Measurements from ENCODE around the gene ANTXR1. TPM values are rescaled to one million over a fixed set of nuclear protein-coding genes. Genes with fewer than 3 reads are reported as not detected.

The ANTXR1 gene
- total and polyA plus RNA-seq, 2 donors (not counting 1 experiment from before 2014, with no cell fraction given): 44.6 to 101 TPM

DNA sequence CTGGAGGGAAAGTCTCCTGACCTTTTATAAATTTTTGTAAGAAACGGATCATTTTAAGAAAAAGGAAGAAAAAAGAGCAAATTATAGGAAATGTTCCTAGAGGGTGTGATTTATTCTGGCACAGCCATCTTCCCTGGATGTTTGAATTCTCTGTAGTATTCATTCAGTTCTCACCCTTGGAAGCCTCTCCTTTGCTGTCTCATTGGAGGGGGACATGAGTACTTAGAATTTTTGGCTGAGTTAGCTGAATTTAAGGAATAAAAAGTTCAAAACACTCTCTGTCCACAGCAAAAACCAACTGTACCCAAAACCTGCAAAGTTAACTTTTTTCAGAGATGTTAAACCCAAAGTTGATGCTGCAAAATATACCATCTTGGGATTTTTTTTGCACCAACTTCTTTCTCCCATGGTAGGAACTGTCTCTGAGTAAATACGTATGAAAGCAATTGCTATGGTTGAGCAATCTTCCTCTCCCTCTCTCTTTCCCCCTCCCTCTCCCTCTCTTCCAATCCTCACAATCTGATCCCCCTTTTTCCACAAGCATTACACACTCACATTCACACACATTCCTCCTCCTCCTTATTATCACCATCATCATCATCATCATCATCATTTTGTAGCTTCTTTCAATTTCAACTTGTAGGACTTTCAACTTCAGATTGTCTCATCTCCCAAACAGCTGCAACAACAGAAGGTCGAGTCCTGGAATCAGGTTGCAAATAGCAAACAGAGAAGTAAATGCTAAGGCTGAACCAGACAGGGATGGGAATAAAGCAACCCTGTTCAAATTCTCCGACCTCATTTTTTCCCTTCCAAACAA is 190.4 kb downstream of the ANTXR1 start:
- H3K79me2 ChIP-seq (ENCODE audit: control insufficient read depth, insufficient read depth, low read length): no peaks in the 10 kb centered on the region
- peaks cover 10% of the 10 kb centered on the region for H3K4me1 ChIP-seq (ENCODE audit: control insufficient read depth, extremely low read depth, insufficient read depth, low read length)
- TF ChIP-seq EZH2 (IDR thresholded peaks at IDR 0.05; ENCODE audit: low read length, missing control alignments) (no peak), CTCF (conservative IDR thresholded peaks at IDR 0.05 in 1 of 2, IDR thresholded peaks at IDR 0.05 in 1 of 2; ENCODE audit: low read depth in 1 of 2, low read length in 2 of 2) (no peak)
- H3K36me3 ChIP-seq (ENCODE audit: control insufficient read depth, insufficient read depth, low read length): no peaks in the 10 kb centered on the region
- no peak overlapping the region for H3K9ac ChIP-seq (ENCODE audit: insufficient read depth, low read length)
- DNase-seq (ENCODE audit: low read depth in 2 of 2): no peak
- H3K27me3 ChIP-seq (ENCODE audit: control insufficient read depth, insufficient read depth, low read length): no peaks in the 10 kb centered on the region
- H4K20me1 ChIP-seq (ENCODE audit: control insufficient read depth, extremely low read depth, insufficient read depth, low read length): no peaks in the 10 kb centered on the region
- no peaks in the 10 kb centered on the region for H3K9me3 ChIP-seq (ENCODE audit: control insufficient read depth, insufficient read depth, low read depth, low read length)
- H3K27ac ChIP-seq (ENCODE audit: insufficient read depth, low read length): no peak overlapping the region
- H3K4me2 ChIP-seq (ENCODE audit: extremely low read depth, insufficient read depth, low read length): no peak overlapping the region
- H2AFZ ChIP-seq (ENCODE audit: low read length): no peak overlapping the region
- H3K4me3 ChIP-seq (replicated peaks in 1 of 4; ENCODE audit: control extremely low read depth in 1 of 4, insufficient read depth in 1 of 4, low read depth in 3 of 4, low read length in 4 of 4): no peak overlapping the region

DNA sequence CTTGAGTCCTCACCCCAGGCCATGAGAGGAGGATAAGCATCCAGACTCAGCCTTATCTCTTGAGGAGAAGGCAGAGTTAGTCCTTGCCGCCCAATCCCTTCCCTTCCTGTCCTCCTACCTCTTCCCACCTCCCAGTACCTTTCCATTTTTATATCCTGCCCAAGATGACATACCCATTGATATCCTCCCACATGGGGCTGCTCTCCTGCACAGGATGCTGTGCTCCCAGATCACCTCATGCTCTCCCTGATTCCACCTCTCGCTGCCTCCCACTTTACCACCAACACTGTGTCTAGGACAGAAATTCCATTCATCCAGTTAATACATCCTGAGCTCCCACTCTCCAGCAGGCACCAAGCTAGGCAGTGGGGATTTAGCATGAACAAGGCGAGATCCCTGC is 191.7 kb downstream of the ANTXR1 start:
- Histone ChIP-seq H3K9ac (ENCODE audit: insufficient read depth, low read length) (no peak overlapping the region), H3K36me3 (ENCODE audit: control insufficient read depth, insufficient read depth, low read length) (no peaks in the 10 kb centered on the region), H3K79me2 (ENCODE audit: control insufficient read depth, insufficient read depth, low read length) (no peaks in the 10 kb centered on the region), H3K9me3 (ENCODE audit: control insufficient read depth, insufficient read depth, low read depth, low read length) (no peaks in the 10 kb centered on the region), H4K20me1 (ENCODE audit: control insufficient read depth, extremely low read depth, insufficient read depth, low read length) (no peaks in the 10 kb centered on the region), H3K27me3 (ENCODE audit: control insufficient read depth, insufficient read depth, low read length) (no peaks in the 10 kb centered on the region), H3K4me2 (ENCODE audit: extremely low read depth, insufficient read depth, low read length) (no peak overlapping the region), H3K4me3 (replicated peaks in 1 of 4; ENCODE audit: control extremely low read depth in 1 of 4, insufficient read depth in 1 of 4, low read depth in 3 of 4, low read length in 4 of 4) (no peak overlapping the region), H3K4me1 (ENCODE audit: control insufficient read depth, extremely low read depth, insufficient read depth, low read length) (peaks cover 8% of the 10 kb centered on the region), H3K27ac (ENCODE audit: insufficient read depth, low read length) (no peak overlapping the region), H2AFZ (ENCODE audit: low read length) (no peak overlapping the region)
- TF ChIP-seq EZH2 (IDR thresholded peaks at IDR 0.05; ENCODE audit: low read length, missing control alignments) (no peak), CTCF (conservative IDR thresholded peaks at IDR 0.05 in 1 of 2, IDR thresholded peaks at IDR 0.05 in 1 of 2; ENCODE audit: low read depth in 1 of 2, low read length in 2 of 2) (no peak)
- DNase-seq (ENCODE audit: low read depth in 2 of 2): no peak

- no peak overlapping the region for H2AFZ ChIP-seq (ENCODE audit: low read length)
- H3K4me1 ChIP-seq (ENCODE audit: control insufficient read depth, extremely low read depth, insufficient read depth, low read length): peaks cover 5% of the 10 kb centered on the region
- H3K36me3 ChIP-seq (ENCODE audit: control insufficient read depth, insufficient read depth, low read length): no peaks in the 10 kb centered on the region
- no peaks in the 10 kb centered on the region for H3K9me3 ChIP-seq (ENCODE audit: control insufficient read depth, insufficient read depth, low read depth, low read length)
- H3K9ac ChIP-seq (ENCODE audit: insufficient read depth, low read length): no peak overlapping the region
- H3K4me3 ChIP-seq (replicated peaks in 1 of 4; ENCODE audit: control extremely low read depth in 1 of 4, insufficient read depth in 1 of 4, low read depth in 3 of 4, low read length in 4 of 4): no peak overlapping the region
- H3K4me2 ChIP-seq (ENCODE audit: extremely low read depth, insufficient read depth, low read length): no peak overlapping the region
- H3K79me2 ChIP-seq (ENCODE audit: control insufficient read depth, insufficient read depth, low read length): no peaks in the 10 kb centered on the region
- no peak overlapping the region for H3K27ac ChIP-seq (ENCODE audit: insufficient read depth, low read length)
- DNase-seq (ENCODE audit: low read depth in 2 of 2): no peak
- H3K27me3 ChIP-seq (ENCODE audit: control insufficient read depth, insufficient read depth, low read length): no peaks in the 10 kb centered on the region
- TF ChIP-seq EZH2 (IDR thresholded peaks at IDR 0.05; ENCODE audit: low read length, missing control alignments) (no peak), CTCF (conservative IDR thresholded peaks at IDR 0.05 in 1 of 2, IDR thresholded peaks at IDR 0.05 in 1 of 2; ENCODE audit: low read depth in 1 of 2, low read length in 2 of 2) (no peak)
- no peaks in the 10 kb centered on the region for H4K20me1 ChIP-seq (ENCODE audit: control insufficient read depth, extremely low read depth, insufficient read depth, low read length)
These were observed 192.1 kb downstream of the ANTXR1 start for GRCh38 chr2:69205076-69205475.
